ENCODE measurements around the gene KLK10.

The KLK10 gene

DNA sequence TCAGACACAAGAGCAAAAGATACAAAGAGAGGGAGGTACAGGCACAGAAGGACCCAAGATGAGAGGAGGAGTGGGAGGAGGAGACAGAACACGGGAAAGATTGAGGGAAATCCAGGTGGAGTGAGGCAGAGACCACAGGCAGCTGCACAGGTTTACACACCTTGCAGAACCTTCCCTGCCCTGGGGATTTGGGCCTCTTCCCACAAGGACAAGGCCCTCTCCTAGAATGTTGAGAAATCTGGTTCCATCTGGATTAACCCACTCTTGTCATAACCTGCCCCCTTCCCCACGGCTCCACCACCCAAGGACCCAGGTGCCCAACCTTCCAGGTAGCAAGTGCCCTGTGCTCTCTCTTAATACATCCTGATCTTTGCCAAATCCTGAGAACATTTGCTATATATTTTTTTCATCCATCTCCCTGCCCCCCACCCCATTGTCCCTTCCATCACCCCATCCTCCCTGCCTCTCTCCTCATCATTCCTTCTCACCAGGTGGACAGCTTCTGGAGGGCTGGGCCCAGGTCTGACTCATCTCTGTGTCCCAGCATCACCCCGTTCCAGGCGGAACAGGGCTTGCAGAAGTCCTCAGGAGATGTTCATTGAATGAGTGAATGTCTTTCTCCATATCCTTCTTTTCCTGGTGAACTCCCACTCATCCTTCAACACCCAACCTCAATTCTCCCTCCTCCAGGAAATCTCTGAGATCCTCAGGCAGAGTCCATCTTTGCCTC lies 9.3 kb downstream of the KLK10 start:
- Histone ChIP-seq H4K20me1 (ENCODE audit: insufficient read depth, low read length) (no peaks in the 10 kb centered on the region), H3K27me3 (ENCODE audit: insufficient read depth, low read length) (no peaks in the 10 kb centered on the region), H3K9me3 (ENCODE audit: low read length) (no peaks in the 10 kb centered on the region), H3K9ac (ENCODE audit: low read length) (no peak overlapping the region), H3K9me2 (ENCODE audit: low read depth, low read length) (no peaks in the 10 kb centered on the region), H3K4me2 (ENCODE audit: low read length) (no peak overlapping the region), H3K79me2 (ENCODE audit: insufficient read depth, low read length) (no peaks in the 10 kb centered on the region), H3K36me3 (ENCODE audit: insufficient read depth, low read length) (no peaks in the 10 kb centered on the region), H2AFZ (ENCODE audit: low read length) (no peak overlapping the region), H3K4me3 (ENCODE audit: low read depth, low read length, poor library complexity, severe bottlenecking) (no peak overlapping the region), H3K4me1 (ENCODE audit: insufficient read depth, low read length, severe bottlenecking) (no peaks in the 10 kb centered on the region), H3F3A (ENCODE audit: insufficient read depth, low read length) (no peaks in the 10 kb centered on the region), H3K27ac (ENCODE audit: low read depth, low read length, poor library complexity, severe bottlenecking) (no peak overlapping the region)
- TF ChIP-seq, protein P1, sequence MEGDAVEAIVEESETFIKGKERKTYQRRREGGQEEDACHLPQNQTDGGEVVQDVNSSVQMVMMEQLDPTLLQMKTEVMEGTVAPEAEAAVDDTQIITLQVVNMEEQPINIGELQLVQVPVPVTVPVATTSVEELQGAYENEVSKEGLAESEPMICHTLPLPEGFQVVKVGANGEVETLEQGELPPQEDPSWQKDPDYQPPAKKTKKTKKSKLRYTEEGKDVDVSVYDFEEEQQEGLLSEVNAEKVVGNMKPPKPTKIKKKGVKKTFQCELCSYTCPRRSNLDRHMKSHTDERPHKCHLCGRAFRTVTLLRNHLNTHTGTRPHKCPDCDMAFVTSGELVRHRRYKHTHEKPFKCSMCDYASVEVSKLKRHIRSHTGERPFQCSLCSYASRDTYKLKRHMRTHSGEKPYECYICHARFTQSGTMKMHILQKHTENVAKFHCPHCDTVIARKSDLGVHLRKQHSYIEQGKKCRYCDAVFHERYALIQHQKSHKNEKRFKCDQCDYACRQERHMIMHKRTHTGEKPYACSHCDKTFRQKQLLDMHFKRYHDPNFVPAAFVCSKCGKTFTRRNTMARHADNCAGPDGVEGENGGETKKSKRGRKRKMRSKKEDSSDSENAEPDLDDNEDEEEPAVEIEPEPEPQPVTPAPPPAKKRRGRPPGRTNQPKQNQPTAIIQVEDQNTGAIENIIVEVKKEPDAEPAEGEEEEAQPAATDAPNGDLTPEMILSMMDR (IDR thresholded peaks at IDR 0.05; ENCODE audit: low read length) = no peak
- TF ChIP-seq EZH2 (IDR thresholded peaks at IDR 0.05; ENCODE audit: borderline replicate concordance, low read length) = no peak

DNA sequence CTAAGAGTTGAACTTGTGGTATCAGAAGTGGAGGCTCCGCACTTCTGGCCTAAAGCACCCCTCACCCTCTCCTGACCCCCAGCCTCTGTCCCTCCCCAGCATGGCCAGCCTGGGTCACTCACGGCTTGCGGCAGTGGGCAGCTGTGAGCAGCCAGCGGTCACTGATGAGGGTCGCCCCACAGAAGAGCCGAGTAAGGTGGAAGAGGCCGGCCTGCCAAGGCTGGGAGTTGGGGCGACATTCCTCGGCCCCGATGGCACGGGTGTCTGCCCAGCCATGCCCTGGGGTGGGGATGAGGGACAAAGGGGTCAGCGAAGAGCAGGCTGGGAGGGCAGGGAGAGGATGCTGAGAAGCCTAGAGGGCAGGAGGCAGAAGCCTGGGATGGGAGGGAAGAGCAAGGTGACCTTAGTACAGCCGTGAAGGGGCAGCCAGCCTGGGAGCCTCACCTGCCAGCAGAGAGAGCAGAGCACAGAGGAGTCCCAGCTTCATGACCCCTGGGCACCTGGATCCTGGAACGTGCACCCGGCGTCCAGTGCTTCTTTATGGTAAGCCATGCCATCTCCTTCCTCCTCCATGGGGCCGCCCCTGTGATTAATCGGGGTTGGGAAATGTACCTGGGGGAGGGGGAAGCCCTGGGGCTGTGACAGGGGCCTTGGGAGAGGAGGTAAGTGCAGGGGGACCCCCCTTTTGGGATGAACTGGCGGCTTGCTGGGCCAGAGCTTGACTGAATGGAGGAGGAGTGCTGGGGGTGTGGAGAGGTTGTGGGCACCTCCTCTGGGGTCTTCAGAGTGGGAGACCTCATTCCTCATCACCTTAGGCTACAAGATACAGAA lies 10.2 kb downstream of the KLK10 start:
- H3K9me3 ChIP-seq (ENCODE audit: low read length) = no peaks in the 10 kb centered on the region
- H4K20me1 ChIP-seq (ENCODE audit: insufficient read depth, low read length) = no peaks in the 10 kb centered on the region
- no peak overlapping the region for H3K27ac ChIP-seq (ENCODE audit: low read depth, low read length, poor library complexity, severe bottlenecking)
- H3K4me3 ChIP-seq (ENCODE audit: low read depth, low read length, poor library complexity, severe bottlenecking) = no peak overlapping the region
- H3K9ac ChIP-seq (ENCODE audit: low read length) = no peak overlapping the region
- H3K9me2 ChIP-seq (ENCODE audit: low read depth, low read length) = no peaks in the 10 kb centered on the region
- H3K4me1 ChIP-seq (ENCODE audit: insufficient read depth, low read length, severe bottlenecking) = no peaks in the 10 kb centered on the region
- TF ChIP-seq, protein P1 (IDR thresholded peaks at IDR 0.05; ENCODE audit: low read length) = no peak
- no peak for TF ChIP-seq EZH2 (IDR thresholded peaks at IDR 0.05; ENCODE audit: borderline replicate concordance, low read length)
- H3K4me2 ChIP-seq (ENCODE audit: low read length) = no peak overlapping the region
- no peaks in the 10 kb centered on the region for H3K79me2 ChIP-seq (ENCODE audit: insufficient read depth, low read length)
- H3K27me3 ChIP-seq (ENCODE audit: insufficient read depth, low read length) = no peaks in the 10 kb centered on the region
- no peaks in the 10 kb centered on the region for H3K36me3 ChIP-seq (ENCODE audit: insufficient read depth, low read length)
- no peak overlapping the region for H2AFZ ChIP-seq (ENCODE audit: low read length)
- no peaks in the 10 kb centered on the region for H3F3A ChIP-seq (ENCODE audit: insufficient read depth, low read length)

DNA sequence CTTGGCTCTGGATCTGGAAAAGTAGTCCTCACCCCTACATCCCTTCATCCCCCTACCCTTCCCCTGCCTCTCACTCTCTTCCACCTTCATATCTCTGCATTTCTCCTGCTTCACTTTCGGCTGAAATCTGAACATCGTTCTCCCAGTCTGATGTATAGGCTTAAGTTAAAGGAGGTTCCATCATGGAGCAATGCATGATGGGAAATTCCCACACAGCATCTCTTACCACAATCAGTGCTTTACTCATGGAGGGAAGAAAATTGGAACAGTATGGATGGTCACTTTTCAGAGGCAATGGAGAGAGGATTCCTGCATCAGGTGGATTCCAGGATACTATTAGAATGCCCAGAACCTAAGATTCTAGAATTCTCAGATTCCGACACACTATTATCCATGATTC lies 12.0 kb downstream of the KLK10 start:
- Histone ChIP-seq H3K27ac (ENCODE audit: low read depth, low read length, poor library complexity, severe bottlenecking) (no peak overlapping the region), H3K9ac (ENCODE audit: low read length) (no peak overlapping the region), H4K20me1 (ENCODE audit: insufficient read depth, low read length) (no peaks in the 10 kb centered on the region), H3K9me2 (ENCODE audit: low read depth, low read length) (no peaks in the 10 kb centered on the region), H3F3A (ENCODE audit: insufficient read depth, low read length) (no peaks in the 10 kb centered on the region), H3K79me2 (ENCODE audit: insufficient read depth, low read length) (no peaks in the 10 kb centered on the region), H3K4me3 (ENCODE audit: low read depth, low read length, poor library complexity, severe bottlenecking) (no peak overlapping the region), H3K36me3 (ENCODE audit: insufficient read depth, low read length) (no peaks in the 10 kb centered on the region), H3K4me2 (ENCODE audit: low read length) (no peak overlapping the region), H3K9me3 (ENCODE audit: low read length) (no peaks in the 10 kb centered on the region), H3K4me1 (ENCODE audit: insufficient read depth, low read length, severe bottlenecking) (no peaks in the 10 kb centered on the region), H3K27me3 (ENCODE audit: insufficient read depth, low read length) (no peaks in the 10 kb centered on the region), H2AFZ (ENCODE audit: low read length) (no peak overlapping the region)
- TF ChIP-seq EZH2 (IDR thresholded peaks at IDR 0.05; ENCODE audit: borderline replicate concordance, low read length) = no peak
- TF ChIP-seq, protein P1 (IDR thresholded peaks at IDR 0.05; ENCODE audit: low read length) = no peak
